T1000 (cell line): ENCODE results near the gene CX3CR1.
"Not testable (repeated sequence)": the region's sequence is repeated elsewhere in the genome, so short reads cannot be mapped to it uniquely, and the experiment has no call there.

Source experiments
- DNase-seq: peaks from one replicate; lab custom pipeline; 2025; ENCODE audit warnings: mixed read lengths; lab: John Stamatoyannopoulos, UW

CX3CR1 gene, protein sequence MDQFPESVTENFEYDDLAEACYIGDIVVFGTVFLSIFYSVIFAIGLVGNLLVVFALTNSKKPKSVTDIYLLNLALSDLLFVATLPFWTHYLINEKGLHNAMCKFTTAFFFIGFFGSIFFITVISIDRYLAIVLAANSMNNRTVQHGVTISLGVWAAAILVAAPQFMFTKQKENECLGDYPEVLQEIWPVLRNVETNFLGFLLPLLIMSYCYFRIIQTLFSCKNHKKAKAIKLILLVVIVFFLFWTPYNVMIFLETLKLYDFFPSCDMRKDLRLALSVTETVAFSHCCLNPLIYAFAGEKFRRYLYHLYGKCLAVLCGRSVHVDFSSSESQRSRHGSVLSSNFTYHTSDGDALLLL

DNA sequence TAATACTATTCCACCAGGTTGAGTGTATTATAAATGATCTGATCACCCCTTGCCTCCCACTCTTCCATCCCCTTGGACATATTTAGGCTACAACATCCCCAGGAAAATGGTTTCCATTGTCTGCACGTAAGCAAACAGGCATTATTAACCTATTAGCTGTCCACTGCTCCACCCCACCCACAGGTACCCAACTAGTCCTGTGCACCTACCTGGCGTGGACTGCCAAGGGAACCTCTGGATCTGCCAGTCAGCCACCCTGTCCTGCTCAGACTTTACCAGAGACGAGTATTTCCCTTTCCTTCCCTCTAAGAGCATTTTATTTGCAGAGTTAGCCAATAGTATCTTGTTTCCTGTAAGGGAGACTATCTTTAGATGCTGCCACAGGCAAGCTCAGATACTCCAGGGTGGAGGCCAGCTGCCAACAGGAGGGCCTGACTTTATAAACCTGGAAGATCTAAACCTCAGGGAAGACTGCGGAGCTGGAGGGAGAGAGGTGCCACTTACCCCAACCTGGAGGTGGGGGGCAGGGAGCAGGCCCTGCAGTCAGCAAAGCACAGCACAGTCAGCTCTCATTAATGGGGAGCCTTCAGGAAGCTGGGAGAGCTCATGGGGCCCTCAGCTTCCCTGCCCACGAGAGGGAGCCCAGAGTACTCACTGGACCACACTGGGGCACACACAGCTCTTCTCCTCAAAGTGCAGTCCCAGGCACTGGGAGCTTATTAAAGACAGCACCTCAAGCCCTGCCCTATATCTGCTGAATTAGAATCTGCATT, at the start of gene CX3CR1:
CX3CR1 (minus strand) TSS at position 292 of the 773 bp plus-strand sequence. CDS start 13,527 bp downstream, outside the sequence.
- no peak for DNase-seq

GRCh38 chr3:39329493-39329892, 49.7 kb upstream of the CX3CR1 start, which contains the start of gene CCR8:
TSS of gene CCR8 (plus strand) at chr3:39329709. CDS start at chr3:39332332, 2,623 bp downstream.
- DNase-seq = no peak

GRCh38 chr3:39327746-39328349, 48.0 kb upstream of the CX3CR1 start:
- no peak for DNase-seq

DNA sequence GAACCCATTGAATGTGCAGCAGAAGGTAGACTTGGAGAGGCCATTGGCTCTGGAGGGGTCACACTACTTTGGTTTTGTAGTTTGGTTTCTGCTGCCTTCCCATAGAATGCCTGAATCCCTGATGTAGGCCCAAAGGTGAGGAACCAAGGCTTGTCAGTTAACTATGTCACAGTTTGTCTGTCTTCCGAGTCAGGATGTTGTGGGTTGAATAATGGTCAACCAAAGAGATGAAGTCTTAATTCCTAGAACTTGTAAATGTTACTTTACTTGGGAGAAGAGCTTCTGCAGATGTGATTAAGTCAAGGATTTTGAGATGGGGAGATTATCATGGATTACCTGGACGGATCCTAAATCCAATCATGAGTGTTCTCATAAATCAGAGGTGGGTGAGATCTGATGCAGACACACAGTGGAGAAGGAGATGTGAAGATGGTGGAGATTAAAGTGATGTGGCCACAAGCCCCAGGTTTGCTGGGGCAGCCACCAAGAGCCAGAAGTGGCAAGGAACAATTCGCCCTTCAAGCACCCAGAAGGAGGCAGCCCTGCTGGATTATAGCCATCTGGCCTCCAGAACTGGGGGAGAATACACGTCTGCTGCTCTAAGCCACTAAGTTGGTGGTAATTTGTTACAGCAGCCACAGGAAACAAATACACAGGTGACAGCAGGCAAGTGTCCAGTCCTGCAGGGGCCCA, 47.4 kb upstream of the CX3CR1 start:
- DNase-seq = no peak

DNA sequence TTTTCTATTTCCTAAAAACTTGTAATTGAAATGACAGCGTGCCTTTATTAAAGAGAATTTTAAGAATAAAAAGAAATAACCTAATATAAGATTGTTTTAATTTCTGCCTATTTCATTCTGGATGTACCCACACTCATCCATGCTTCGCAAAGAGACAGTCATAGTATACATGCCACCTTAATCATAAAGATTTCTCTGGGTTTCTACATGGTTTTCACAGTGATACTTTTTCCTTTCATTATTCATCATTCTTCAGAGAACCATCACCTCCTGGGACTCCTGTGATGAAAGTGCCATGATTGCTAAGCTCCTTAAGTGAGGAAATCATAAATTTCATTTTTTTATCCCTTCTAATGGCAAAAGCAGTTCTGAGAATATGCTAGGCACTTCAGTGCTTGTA, 45.4 kb upstream of the CX3CR1 start:
- DNase-seq = no peak

GRCh38 chr3:39323494-39323893, 43.7 kb upstream of the CX3CR1 start:
- DNase-seq = no peak

DNA sequence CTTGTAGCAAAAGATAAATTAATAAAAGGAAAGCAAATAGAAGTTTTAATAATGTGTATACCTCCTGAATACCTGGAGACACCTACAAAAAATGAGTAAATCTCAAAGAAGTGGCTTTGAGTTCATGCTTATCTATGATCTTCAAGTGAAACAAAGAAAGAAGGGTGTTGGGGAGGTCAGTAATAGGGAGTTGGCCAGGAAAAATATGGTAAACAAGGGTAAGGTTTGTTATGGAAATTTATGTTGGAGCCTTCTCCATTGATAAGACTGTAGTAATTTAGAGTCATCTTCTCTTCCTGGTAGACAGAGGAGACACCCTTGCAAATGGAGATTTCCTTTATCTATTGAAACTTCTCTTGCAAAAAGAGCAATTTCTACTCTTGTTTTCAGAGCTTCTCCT, 43.1 kb upstream of the CX3CR1 start:
- no peak for DNase-seq

DNA sequence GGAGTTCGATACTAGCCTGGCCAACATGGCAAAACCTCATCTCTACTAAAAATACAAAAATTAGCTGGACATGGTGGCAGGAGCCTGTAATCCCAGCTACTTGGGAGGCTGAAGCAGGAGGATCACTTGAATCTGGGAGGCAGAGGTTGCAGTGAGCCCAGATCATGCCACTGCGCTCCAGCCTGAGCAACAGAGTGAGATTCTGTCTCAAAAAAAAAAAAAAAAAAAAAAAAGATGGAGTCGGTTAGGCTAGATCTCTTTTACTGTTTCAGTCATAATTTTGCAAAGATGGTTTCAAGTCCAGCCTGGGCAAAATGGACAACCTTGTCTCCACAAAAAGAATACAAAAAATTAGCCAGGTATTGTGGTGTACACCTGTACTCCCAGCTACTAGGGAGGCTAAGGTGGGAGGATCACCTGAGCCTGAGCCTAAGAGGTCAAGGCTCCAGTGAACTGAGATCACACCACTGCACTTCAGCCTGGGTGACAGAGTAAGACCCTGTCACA, 42.4 kb upstream of the CX3CR1 start:
- not testable (repeated sequence) for DNase-seq

GRCh38 chr3:39321574-39321983, 41.7 kb upstream of the CX3CR1 start:
- DNase-seq = not testable (repeated sequence)

GRCh38 chr3:39319249-39319648, 39.4 kb upstream of the CX3CR1 start:
- DNase-seq = no peak

GRCh38 chr3:39318301-39318700, 38.5 kb upstream of the CX3CR1 start:
- no peak for DNase-seq

DNA sequence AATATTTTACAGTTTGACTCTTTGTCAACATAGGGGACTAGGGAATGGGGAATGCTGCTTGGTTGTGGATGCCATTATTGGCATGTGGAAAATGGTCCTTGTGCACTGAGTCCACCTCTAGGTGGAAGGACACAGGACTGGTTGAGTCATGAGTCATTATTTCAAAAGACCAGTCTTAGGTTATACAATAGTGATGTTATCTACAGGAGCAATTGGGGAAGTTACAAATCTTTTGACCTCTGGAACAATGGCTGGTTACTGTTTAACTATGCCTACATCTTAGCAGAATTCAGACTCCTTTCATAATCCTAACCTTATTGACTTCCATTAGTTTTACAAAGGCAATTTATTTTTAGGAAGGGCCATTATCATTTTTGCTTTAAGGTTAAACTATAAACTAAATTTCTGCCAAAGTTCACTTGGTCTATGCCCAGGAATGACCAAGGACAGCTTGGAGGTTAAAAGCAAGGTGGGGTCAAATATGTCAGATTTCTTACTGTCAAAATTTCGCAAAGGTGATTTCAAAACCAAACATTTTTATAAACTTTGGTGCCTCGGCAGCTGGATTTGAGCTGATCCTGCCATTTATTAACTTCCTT, 37.8 kb upstream of the CX3CR1 start:
- no peak for DNase-seq

- no peak for DNase-seq
Observed at GRCh38 chr3:39315420-39315819, 35.6 kb upstream of the CX3CR1 start.

GRCh38 chr3:39313289-39313688, 33.5 kb upstream of the CX3CR1 start:
- DNase-seq = no peak

GRCh38 chr3:39302178-39302577, 22.3 kb upstream of the CX3CR1 start:
- no peak for DNase-seq

- DNase-seq = no peak
Observed at GRCh38 chr3:39299279-39299678, 19.4 kb upstream of the CX3CR1 start.

- DNase-seq = no peak
Observed at GRCh38 chr3:39296197-39297077, 16.6 kb upstream of the CX3CR1 start.

- DNase-seq = no peak
Observed at GRCh38 chr3:39295184-39295775, 15.4 kb upstream of the CX3CR1 start.

DNA sequence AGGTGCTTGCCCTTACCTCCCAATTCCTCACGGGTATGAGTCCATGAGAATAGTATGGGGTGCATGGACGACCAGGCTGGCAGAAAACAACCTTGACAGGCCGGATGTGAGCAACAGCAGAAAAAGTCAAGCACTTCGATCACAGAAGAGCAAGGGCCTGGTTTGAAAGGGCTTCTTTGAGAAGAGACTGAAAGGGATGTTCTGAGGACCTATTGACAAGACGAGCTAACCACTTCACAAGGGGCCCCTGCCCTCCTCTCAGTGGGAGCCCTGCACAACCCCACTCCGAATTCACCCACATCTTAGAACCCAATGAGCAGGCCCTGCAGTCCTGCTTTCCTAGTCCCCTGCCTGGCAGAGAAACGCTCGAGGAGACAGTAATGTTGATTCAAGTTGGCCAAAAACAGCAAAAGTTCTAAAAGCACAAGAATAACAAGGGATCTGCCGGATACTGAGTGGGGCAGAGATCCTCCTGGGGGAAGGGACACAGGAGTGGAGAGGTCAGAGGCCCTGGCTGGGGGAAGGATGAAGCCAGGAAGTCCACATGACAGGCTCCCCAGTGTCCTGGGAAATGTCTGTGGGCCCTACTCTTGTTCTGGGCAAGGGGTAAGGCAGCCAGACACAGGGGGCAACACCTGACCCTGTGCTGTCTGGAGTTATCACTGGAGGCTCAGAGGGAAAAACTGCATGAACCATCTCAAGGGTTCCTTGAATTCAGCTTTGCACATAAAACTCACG, 14.8 kb upstream of the CX3CR1 start:
- no peak for DNase-seq
